Tibial nerve (tissue), 4 donors: ENCODE results near the gene FGD5. TPM values are rescaled to one million over a fixed set of nuclear protein-coding genes. Genes with fewer than 3 reads are reported as not detected.

ENCODE experiments used
- DNase-seq, 2 donors: peaks; one replicate each; pipeline ENCODE4 v3.0.0-alpha.2; 2019; ENCODE audit warnings: low spot score in 2 of 2
- H3K27ac ChIP-seq, 4 donors: fragments of 200-600 bp; sonication (generic) in 3 of 4; one replicate each; pipeline ENCODE4 v1.5.1; 2017 to 2019; ENCODE audit warnings: mild to moderate bottlenecking in 1 of 4
- H3K27me3 ChIP-seq, 2 donors: fragments of 200-600 bp; sonication (generic) in 1 of 2; one replicate each; pipeline versions ENCODE4 v1.5.1 to v1.6.0; 2017 to 2019
- H3K36me3 ChIP-seq, 3 donors: fragments of 200-600 bp; sonication (generic); one replicate each; pipeline ENCODE4 v1.5.1; 2018 to 2019
- H3K4me1 ChIP-seq, 4 donors: fragments of 200-600 bp; sonication (generic) in 3 of 4; one replicate each; pipeline ENCODE4 v1.5.1; 2017 to 2019
- H3K4me3 ChIP-seq, 4 donors: fragments of 200-600 bp; sonication (generic) in 3 of 4; one replicate each; pipeline ENCODE4 v1.5.1; 2017 to 2019; ENCODE audit warnings: mild to moderate bottlenecking in 1 of 4, moderate library complexity in 1 of 4
- H3K9me3 ChIP-seq, 4 donors: fragments of 200-600 bp; sonication (generic) in 3 of 4; one replicate each; pipeline ENCODE4 v1.5.1; 2017 to 2019
- EP300 ChIP-seq, 2 donors: sonication (generic); formaldehyde crosslinking; IDR thresholded peaks; one replicate each; pipeline ENCODE4 v1.6.1; 2017; ENCODE audit warnings: antibody characterized with exemption in 2 of 2, mild to moderate bottlenecking in 1 of 2
- POLR2A ChIP-seq, 2 donors: fragments of 450-650 bp; IDR thresholded peaks; one replicate each; pipeline ENCODE4 v1.6.1; 2017; ENCODE audit warnings: antibody characterized with exemption in 2 of 2, mild to moderate bottlenecking in 2 of 2, moderate library complexity in 2 of 2
- WGBS, 2 donors: methylation state at CpG; one replicate each; pipeline ENCODE4 v1.1.5; 2018; 5-methylcytosine and 5-hydroxymethylcytosine counted together
- total RNA-seq, 4 donors: library from RNA; depleted of rRNA; stranded (reverse); fragments of >200 nt; gene quantifications; one replicate each; pipeline ENCODE4 v1.1.0, GENCODE V29; 2016
- TF ChIP-seq, protein P1 (sequence below), 5 experiments: fragments of 200-600 bp in 3 of 5; fragments of 450-650 bp in 2 of 5; sonication (generic) in 3 of 5; IDR thresholded peaks; one replicate each; pipeline ENCODE4 v1.5.1; 2016 to 2019; ENCODE audit warnings: antibody characterized with exemption in 5 of 5, mild to moderate bottlenecking in 3 of 5, moderate library complexity in 2 of 5

The FGD5 gene
- total RNA-seq, 4 donors from 2014 or later: 33.3 to 41.8 (median 38.7) TPM

DNA sequence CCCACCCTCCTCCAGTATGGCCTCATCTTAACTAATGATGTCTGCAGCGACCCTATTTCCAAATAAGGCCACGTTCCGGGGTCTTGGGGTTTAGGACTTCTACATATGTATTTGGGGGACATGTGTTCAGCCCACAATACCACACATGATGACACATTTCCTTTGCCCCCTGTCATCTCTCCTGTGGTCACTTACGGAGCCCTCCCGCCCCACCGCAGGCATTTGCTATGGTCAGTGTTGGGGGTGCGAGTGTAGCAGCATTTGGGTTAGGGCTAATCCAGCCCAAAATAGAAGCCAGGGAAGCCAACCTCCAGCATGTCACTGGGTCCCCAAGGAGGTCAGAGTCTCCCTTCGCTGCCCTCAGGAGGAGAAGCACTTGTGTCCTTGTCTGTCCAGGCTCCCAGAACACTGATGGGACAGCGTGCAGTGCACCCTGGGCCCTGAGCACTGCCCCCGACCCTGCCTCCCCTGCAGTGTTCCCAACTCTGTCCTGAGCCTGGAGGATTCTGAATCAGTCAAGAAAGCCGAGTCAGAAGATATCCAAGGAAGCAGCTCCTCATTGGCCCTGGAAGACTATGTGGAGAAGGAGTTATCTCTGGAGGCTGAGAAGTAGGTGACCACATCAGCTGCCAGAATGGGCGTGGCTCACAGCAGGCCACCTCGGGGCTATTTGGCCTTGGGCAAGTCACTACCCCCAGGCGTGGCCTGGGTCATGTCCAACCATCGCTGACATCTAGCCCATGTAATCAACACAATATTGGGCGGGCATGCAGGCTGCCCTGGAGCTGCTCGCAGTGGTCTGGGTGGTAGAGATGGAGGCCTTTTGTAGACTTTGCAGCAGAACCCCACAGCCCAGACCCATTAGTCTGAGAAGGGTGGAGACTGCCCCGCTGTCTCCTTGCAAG lies 46.9 kb upstream of the FGD5 start:
- H3K27me3 ChIP-seq: no peaks in the 10 kb centered on the region
- TF ChIP-seq EP300 (IDR thresholded peaks at IDR 0.05) (no peak), POLR2A (IDR thresholded peaks at IDR 0.05) (no peak)
- TF ChIP-seq, protein P1, sequence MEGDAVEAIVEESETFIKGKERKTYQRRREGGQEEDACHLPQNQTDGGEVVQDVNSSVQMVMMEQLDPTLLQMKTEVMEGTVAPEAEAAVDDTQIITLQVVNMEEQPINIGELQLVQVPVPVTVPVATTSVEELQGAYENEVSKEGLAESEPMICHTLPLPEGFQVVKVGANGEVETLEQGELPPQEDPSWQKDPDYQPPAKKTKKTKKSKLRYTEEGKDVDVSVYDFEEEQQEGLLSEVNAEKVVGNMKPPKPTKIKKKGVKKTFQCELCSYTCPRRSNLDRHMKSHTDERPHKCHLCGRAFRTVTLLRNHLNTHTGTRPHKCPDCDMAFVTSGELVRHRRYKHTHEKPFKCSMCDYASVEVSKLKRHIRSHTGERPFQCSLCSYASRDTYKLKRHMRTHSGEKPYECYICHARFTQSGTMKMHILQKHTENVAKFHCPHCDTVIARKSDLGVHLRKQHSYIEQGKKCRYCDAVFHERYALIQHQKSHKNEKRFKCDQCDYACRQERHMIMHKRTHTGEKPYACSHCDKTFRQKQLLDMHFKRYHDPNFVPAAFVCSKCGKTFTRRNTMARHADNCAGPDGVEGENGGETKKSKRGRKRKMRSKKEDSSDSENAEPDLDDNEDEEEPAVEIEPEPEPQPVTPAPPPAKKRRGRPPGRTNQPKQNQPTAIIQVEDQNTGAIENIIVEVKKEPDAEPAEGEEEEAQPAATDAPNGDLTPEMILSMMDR (IDR thresholded peaks at IDR 0.05): no peak
- no peak for DNase-seq
- H3K27ac ChIP-seq: no peak overlapping the region
- H3K4me1 ChIP-seq: no peaks in the 10 kb centered on the region
- WGBS, 2 donors: 78 to 94% methylated on average over 16 of the region's 18 CpGs
- no peaks in the 10 kb centered on the region for H3K36me3 ChIP-seq
- H3K4me3 ChIP-seq: no peak overlapping the region
- H3K9me3 ChIP-seq: no peaks in the 10 kb centered on the region

- TF ChIP-seq, protein P1 (IDR thresholded peaks at IDR 0.05): no peak
- TF ChIP-seq EP300 (IDR thresholded peaks at IDR 0.05) (no peak), POLR2A (IDR thresholded peaks at IDR 0.05) (no peak)
- H3K36me3 ChIP-seq: no peaks in the 10 kb centered on the region
- H3K4me3 ChIP-seq: no peak overlapping the region
- 82 to 92% methylated on average over 12 to 15 of the region's 16 CpGs for WGBS, 2 donors
- H3K4me1 ChIP-seq: no peaks in the 10 kb centered on the region
- DNase-seq: no peak
- H3K27me3 ChIP-seq: no peaks in the 10 kb centered on the region
- no peaks in the 10 kb centered on the region for H3K9me3 ChIP-seq
- no peak overlapping the region for H3K27ac ChIP-seq
Measured at GRCh38 chr3:14772533-14773138, 46.1 kb upstream of the FGD5 start.

DNA sequence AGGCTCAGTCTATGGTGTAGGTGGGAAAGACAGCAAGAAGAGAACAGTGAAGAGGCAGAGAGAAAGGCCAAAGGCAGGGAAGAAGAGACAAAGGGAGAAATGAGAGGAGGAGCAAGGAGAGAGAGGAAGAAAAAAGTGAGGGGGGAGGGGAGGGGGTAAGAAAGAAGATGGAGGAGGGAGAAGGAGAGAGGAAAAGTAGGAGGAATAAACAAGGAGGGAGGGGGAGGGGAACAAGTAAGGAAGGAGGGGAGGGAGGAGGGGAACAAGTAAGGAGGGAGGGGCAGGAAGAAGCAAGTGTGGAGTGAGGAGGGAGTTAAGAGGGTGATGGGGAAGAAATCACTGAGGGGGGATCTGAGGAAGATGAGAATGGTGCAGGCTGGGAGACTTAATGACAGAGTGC lies 45.5 kb upstream of the FGD5 start:
- H3K9me3 ChIP-seq: no peaks in the 10 kb centered on the region
- no peak for TF ChIP-seq POLR2A (IDR thresholded peaks at IDR 0.05)
- TF ChIP-seq, protein P1 (IDR thresholded peaks at IDR 0.05): no peak
- TF ChIP-seq EP300 (IDR thresholded peaks at IDR 0.05): no peak
- no peak for DNase-seq

GRCh38 chr3:14773691-14774128 lies 45.1 kb upstream of the FGD5 start:
- TF ChIP-seq EP300 (IDR thresholded peaks at IDR 0.05) (no peak), POLR2A (IDR thresholded peaks at IDR 0.05) (no peak)
- TF ChIP-seq, protein P1 (IDR thresholded peaks at IDR 0.05): no peak
- Histone ChIP-seq H3K27me3 (no peaks in the 10 kb centered on the region), H3K27ac (no peak overlapping the region), H3K36me3 (no peaks in the 10 kb centered on the region), H3K4me1 (no peaks in the 10 kb centered on the region), H3K4me3 (no peak overlapping the region), H3K9me3 (peaks cover 0 to 2% (median 0%) of the 10 kb centered on the region in 4 donors)
- DNase-seq: no peak
- 82 to 85% methylated on average over 6 of the region's 6 CpGs for WGBS, 2 donors

More for the DNA sequence above, 45.5 kb upstream of the FGD5 start:
- Histone ChIP-seq H3K27ac (no peak overlapping the region), H3K4me3 (no peak overlapping the region), H3K4me1 (no peaks in the 10 kb centered on the region), H3K36me3 (no peaks in the 10 kb centered on the region), H3K27me3 (no peaks in the 10 kb centered on the region)

DNA sequence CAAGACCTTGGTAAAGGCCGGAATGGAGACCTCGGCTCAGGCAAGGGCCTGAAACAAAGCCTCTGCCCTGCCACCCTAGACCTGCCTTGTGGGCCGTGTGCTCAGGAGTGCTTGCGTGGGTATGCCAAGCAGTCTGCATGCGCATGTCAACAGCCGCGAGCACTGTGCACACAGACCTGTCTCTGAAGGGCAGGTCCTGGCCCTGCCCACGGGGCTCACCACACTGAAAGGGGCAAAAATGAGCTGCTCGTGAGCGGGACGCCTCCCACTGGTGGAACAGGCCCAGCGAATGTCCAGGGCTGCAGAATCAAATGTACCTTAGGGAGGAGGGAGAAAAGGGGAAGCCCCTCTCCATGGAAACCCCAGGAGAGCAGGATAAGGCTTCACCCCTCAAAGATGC lies 44.3 kb upstream of the FGD5 start:
- H3K36me3 ChIP-seq: no peaks in the 10 kb centered on the region
- DNase-seq: no peak

More for the DNA sequence above, 44.3 kb upstream of the FGD5 start:
- Histone ChIP-seq H3K4me3 (no peak overlapping the region), H3K27me3 (no peaks in the 10 kb centered on the region), H3K9me3 (peaks cover 0 to 8% (median 2%) of the 10 kb centered on the region in 4 donors), H3K27ac (no peak overlapping the region), H3K4me1 (no peaks in the 10 kb centered on the region)
- TF ChIP-seq EP300 (IDR thresholded peaks at IDR 0.05): no peak
- TF ChIP-seq POLR2A (IDR thresholded peaks at IDR 0.05): no peak
- TF ChIP-seq, protein P1 (IDR thresholded peaks at IDR 0.05): no peak
- WGBS, 2 donors: 86 to 92% methylated on average over 12 of the region's 12 CpGs
